ENCODE results near the gene MDP1.
"Not testable (repeated sequence)": the region's sequence is repeated elsewhere in the genome, so short reads cannot be mapped to it uniquely, and the experiment has no call there.

The MDP1 gene

GRCh38 chr14:24228902-24229301 is 13.0 kb upstream of the MDP1 start:
- no peak for DNase-seq

GRCh38 chr14:24226473-24226872 is 10.6 kb upstream of the MDP1 start:
- no peak for DNase-seq

DNA sequence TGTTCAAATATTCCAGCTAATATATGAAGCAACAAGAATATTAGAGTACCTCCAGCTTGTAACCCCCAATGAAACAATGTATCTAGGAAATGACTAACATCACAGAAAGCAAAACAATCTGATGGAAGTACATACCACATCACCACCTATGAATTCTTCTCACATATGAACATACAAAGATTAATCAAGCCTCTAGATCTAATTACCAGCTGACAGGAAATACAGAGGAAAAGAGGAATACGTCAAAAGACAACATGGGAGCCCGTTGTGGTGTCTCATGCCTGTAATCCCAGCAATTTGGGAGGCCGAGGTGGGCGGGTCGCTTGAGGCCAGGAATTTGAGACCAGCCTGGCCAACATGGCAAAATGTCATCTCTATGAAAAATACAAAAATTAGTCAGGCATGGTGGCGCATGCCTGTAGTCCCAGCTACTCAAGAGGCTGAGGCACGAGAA is 8.8 kb upstream of the MDP1 start:
- no peak for DNase-seq

DNA sequence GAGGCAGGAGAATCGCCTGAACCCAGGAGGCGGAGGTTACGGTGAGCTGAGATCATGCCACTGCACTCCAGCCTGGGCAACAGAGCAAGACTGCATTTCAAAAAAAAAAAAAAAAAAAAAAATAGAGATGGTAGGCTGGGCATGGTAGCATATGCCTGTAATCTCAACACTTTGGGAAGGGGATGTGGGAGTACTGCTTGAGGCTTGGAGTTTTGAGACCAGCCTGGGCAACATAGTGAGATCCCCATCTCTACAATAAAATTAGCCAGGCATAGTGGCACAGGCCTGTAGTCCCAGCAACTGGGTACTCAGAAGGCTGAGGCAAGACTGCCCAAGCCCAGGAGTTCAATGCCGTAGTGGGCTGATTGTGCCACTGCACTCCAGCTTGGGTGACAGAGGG is 7.1 kb upstream of the MDP1 start:
- DNase-seq = not testable (repeated sequence)

DNA sequence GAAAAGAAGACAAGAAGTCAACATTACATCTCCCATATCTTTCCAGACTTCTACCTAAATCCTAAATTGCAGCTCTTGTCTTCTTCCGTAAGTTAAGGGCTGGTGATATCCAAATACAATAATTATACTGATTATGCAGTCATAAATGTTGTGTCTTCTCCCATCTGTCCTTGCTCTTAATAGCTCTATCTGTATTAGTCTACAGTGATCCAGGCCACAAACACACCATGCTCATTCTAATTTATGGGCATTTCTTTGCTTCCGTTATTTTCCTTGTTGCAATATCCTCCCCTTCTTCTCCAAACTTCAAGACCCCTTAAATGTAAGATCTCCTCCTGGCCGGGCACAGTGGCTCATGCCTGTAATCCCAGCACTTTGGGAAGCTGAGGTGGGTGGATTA is 3.7 kb upstream of the MDP1 start:
- DNase-seq = no peak

- DNase-seq = no peak
Measured at GRCh38 chr14:24219080-24219479, 3.2 kb upstream of the MDP1 start.

GRCh38 chr14:24216876-24217275 is 1.0 kb upstream of the MDP1 start:
- DNase-seq = not testable (repeated sequence)

GRCh38 chr14:24216345-24216699 is 456 bp upstream of the MDP1 start:
- DNase-seq = no peak

DNA sequence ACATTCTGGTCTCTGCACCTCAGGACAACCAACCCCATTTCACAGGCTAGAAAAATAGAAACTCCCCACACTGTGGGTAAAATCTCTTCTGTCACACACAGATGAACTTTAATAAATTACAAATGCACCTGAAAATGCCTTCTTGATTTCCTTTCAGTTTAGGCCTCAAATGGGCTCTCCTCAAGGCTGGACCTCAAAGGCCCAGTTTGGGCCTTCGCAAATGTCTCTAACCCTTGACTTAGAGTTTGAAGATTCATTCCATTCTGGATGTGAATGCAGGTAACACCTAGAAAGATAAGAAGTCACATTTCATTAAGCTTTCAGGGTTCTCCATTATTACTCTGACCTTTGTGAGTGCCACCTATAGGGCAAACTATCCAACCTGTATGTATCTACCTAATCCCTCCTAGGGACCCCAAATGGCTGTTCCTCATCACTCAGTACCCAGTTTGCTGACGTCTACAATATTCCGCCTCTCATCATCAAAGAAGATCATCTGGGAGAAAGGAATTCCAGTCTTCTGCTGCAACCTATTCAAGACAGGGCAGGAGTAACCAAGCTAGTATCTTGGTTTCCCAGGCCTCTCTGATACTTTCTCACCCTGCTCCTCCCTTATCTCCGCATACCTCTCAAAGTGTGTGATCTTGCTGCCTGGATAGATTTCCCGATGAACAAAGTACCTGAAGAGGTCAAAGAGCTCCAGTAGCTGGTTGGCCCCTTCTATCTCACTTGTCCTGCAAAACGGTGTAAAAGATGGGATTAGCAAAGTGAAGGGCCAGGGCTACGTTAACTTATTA is 1.8 kb downstream of the MDP1 start:
- DNase-seq = no peak

DNA sequence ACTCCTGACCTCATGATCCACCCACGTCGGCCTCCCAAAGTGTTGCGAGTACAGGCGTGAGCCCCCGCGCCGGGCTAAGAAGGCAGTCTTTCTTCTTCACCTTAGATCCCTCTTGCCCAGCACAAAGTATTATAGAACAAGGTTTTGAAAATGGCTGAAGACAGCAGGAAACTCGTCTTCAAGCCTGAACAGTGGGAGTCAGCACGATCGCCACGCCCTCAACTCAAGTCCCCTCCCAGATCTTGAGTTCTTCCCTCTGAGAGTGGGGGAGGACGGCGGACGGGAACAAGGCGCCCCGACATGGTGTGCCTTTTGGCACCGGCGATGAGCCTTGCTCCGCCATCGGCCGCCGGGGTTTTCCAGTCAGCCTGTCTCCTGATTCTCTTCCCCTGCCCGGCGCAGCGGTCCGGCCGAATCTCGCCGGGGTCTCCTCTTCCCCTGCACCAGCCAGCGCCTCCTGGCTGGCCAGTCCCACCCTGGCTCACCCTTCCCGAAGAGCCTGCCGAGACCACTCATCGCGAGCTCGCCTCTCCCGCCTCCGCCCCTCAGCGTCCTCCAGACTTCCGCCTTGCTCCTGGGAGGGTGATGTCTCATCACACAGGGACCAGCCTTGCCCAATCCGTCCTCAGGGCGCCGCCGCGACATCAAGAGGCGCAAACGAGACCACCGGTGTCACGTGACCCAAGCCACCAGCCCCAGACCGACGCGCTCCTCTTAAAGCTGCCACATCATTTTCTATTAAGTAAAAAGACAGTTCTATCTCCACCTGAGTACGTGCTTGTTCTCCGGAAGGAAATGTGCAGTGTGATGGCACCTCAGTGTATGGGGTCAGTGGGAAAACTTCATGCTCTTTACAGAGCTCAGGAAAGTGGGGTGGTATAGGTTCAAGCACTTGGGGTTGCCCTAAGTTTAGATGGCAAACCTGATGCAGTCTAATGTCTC is 2.7 kb downstream of the MDP1 start, which contains the start of gene CHMP4A:
Gene CHMP4A (minus strand): TSS at position 565 of the 942 bp plus-strand sequence. CDS start 49 bp downstream, at position 516.
- DNase-seq = peak; percentile 96

DNA sequence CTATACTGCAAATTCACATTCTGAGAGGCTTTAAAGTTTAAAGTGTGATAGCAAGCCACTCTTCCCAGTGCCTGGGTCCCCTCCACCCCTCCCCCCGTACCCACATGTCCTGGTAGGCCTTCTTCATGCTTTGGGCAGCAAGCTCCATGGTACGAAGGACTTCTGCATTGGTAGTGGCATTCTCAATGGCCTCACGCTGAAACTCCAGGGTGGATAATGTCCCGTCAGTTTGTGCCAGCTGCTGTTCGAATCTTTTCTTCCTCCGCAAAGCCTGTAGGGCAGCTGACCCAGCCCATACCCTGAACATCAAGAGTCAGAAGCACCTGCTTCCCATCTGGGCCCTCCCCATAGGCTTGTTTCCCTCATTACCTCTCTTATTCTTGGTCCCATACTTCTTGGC is 4.6 kb downstream of the MDP1 start:
- no peak for DNase-seq

DNA sequence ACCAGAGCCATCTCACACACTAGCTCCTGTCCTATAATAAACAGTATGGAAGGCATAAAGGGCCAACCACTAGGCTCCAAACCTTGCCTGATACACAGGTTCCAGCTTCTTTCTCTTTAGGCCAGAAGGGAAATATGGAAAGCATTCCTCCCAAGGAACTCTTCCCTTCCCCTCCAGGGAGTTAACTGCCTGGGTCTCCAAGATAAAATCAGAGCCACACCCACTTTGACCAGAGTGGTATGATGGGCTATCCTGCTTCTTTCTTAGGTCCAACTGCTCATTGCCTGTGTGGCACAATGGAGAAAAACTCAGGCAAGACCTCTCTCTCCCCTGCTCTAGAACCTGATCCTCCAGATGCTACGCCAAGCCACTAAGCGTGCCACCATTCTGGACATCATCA is 8.2 kb downstream of the MDP1 start:
- no peak for DNase-seq

DNA sequence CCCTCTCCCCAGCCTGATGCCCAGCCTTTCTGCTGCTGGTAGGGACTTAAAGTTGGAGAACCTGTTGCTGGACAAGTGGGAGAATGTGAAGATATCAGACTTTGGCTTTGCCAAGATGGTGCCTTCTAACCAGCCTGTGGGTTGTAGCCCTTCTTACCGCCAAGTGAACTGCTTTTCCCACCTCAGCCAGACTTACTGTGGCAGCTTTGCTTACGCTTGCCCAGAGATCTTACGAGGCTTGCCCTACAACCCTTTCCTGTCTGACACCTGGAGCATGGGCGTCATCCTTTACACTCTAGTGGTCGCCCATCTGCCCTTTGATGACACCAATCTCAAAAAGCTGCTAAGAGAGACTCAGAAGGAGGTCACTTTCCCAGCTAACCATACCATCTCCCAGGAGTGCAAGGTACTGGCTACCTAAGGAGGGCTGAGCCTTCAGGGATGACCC is 8.7 kb downstream of the MDP1 start:
- DNase-seq = no peak

DNA sequence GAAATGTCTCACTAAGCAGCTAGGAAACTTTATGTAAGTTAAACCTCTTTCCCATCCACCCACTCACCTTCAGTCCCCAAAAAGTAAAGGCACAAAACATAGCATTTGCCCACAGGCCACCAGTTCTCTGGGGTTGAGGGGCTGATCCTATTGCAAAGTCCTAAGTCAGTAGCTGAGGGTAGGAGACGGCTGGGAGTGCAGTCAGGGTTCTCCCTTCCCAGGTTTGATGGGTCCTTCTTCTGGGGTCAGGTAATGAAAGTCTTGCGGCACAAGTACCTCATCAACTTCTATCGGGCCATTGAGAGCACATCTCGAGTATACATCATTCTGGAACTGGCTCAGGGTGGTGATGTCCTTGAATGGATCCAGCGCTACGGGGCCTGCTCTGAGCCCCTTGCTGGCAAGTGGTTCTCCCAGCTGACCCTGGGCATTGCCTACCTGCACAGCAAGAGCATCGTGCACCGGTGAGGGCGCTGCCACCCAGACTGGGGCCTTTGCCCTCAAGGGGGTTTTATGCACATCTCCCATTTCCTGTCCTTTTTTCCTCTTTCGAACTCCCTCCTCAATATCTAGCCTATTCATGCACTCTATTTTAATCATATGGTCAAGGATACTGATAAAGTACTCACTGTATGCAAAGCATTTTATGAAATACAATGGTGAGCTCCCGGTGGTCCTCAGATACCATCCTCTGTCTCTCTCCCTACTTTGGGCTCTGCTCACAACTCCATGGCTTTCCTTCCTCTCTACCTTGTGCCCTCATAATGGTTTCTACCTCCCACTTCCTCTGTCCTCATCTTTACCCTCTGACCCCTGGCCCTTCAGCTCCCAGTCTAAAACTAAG is 9.4 kb downstream of the MDP1 start:
- DNase-seq = no peak

DNA sequence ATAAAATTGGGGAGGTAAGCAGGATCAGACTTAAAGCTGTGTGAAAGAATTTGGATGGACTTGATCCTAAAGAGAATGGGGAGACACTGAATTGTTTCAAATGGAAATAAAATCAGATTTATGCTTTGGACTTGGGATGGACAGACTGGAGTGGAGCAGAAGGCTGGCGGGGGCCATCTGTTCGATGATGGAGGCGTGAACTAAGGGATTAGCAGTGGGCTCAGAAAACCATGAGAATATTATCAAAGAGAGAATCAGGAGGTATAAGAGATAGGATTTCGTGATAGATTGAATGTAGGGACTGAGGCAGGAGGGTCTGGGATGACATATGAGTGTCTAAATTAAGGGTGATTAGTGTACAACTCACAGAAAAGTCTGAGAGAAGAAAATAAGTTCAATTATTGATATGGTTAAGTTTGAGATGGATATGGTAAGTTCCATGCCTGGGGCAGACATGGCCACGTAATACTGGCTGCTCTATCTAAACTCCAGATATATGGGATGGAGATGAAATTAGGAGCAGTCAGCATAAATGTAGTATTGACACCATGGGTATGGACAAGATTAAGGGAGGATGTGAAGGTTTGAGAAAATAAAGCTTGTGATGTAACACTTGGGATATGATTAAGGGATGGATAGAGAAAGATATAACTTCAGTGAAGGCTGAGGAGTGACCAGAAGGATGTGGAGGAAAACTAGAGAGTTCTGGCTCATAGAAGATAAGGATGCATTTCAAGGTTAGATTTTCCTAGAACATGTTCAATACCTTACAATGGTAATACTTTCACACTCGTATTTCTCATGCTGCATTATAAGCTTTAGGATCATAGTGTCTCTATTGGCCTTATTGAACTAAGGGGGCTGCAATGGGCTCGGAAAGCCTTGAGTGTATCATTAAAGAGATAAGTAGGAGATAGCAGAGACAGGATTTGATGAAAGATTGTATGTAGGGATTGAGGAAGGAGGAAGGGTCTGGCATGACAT is 11.4 kb downstream of the MDP1 start:
- no peak for DNase-seq

GRCh38 chr14:24203249-24203886 is 12.5 kb downstream of the MDP1 start:
- not testable (repeated sequence) for DNase-seq

GRCh38 chr14:24202538-24202937 is 13.3 kb downstream of the MDP1 start:
- not testable (repeated sequence) for DNase-seq

- no peak for DNase-seq
Measured at GRCh38 chr14:24198814-24199524, 16.9 kb downstream of the MDP1 start.

- no peak for DNase-seq
Measured at GRCh38 chr14:24197056-24197450, 18.8 kb downstream of the MDP1 start.
